SU-DHL-6 (cell line): ENCODE measurements around the gene TMED1.

Experiments used
- EZH2phosphoT487 ChIP-seq: fragments of 200-600 bp; sonication (generic), shearing (Covaris generic); conservative IDR thresholded peaks from 2 replicates; pipeline ENCODE4 v1.6.1; 2018; ENCODE audit warnings: mild to moderate bottlenecking, antibody characterized with exemption, low read length, moderate library complexity, mixed read lengths
- TF ChIP-seq, protein P1 (sequence below): fragments of 200-600 bp; sonication (generic); IDR thresholded peaks from one replicate; pipeline ENCODE4 v1.5.1; 2017; ENCODE audit warnings: antibody characterized with exemption, mild to moderate bottlenecking, low read length, moderate library complexity; ENCODE audit not compliant: insufficient read depth, poor library complexity, severe bottlenecking

DNA sequence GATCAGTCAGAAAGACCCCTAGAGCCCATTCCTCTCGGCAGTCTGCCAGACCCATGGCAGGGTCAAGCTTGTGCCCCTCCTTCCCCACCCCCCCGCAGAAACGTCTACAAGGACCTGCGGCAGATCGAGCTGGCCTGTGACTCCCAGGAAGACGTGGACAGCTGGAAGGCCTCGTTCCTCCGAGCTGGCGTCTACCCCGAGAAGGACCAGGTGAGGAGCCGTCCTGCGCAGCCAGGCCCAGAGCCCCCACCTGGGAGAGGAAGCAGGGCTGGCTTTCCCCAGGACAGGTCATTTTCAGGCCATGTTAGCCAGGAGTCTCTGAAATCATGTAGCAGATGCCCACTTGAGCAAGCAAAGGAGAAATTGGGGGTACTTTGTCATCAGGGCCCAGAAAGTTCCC lies 12.3 kb downstream of the TMED1 start:
- TF ChIP-seq, protein P1, sequence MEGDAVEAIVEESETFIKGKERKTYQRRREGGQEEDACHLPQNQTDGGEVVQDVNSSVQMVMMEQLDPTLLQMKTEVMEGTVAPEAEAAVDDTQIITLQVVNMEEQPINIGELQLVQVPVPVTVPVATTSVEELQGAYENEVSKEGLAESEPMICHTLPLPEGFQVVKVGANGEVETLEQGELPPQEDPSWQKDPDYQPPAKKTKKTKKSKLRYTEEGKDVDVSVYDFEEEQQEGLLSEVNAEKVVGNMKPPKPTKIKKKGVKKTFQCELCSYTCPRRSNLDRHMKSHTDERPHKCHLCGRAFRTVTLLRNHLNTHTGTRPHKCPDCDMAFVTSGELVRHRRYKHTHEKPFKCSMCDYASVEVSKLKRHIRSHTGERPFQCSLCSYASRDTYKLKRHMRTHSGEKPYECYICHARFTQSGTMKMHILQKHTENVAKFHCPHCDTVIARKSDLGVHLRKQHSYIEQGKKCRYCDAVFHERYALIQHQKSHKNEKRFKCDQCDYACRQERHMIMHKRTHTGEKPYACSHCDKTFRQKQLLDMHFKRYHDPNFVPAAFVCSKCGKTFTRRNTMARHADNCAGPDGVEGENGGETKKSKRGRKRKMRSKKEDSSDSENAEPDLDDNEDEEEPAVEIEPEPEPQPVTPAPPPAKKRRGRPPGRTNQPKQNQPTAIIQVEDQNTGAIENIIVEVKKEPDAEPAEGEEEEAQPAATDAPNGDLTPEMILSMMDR: no peak
- no peak for TF ChIP-seq EZH2phosphoT487
